ENCODE measurements around the gene RAB8A. TPM values are rescaled to one million over a fixed set of nuclear protein-coding genes. Genes with fewer than 3 reads are reported as not detected.

The RAB8A gene
- total and polyA plus RNA-seq, 2 of the 8 experiments (the other 6 are each of a cell fraction or from before 2014, with no cell fraction given) = 65.8 to 97.0 TPM

DNA sequence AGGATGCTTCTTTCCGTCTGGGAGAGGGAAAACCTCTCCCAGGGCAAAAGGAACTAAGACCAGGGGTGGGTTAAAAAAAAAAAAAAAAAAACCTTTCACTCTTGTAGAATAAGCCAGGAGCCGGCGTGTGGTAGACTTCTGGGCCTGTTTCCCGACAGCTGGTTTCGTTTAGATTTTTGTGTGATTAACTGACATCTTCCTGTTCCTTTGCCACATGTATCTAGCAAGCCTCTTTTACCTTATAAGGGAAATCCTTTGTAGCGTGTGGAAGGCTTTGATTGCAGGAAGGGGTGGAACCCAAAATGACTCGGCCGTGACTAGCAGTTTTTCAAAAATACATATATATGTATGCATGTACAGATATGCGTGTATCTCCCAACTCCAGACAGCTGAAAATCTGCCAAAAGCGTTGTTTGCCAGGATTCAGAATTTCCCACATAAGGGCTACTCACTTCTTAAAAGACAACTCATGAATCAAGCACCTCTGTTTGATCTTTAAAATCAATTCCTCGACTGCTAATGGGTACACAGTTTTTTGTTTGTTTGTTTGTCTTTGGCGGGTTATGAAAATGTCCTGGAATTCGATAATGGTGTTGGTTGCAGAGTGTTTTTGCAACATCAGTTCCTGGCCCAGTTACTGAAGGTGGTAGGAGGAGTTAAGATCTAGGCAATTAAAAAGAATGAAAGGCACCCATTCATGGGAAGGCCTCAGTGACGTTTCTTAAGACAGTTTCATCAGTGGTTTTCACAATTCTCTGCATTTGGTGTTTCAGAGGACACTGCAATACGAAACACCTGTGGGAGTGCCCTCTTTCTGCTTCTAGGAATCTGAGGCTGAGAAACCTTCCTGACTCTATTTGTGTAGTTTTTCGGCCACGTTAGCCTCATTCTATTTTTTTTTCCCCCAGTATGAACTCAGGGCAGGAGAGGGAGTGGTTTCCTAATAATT lies 32.7 kb upstream of the RAB8A start (continued):
- TF ChIP-seq CEBPB (IDR thresholded peaks at IDR 0.05; ENCODE audit: low read depth, low read length) (no peak), TAF7 (optimal IDR thresholded peaks at IDR 0.05; ENCODE audit: borderline replicate concordance, low read depth, low read length) (peak; percentile 82), KDM1A (IDR thresholded peaks at IDR 0.05; ENCODE audit: borderline replicate concordance, low read length) (no peak)
- TF ChIP-seq, protein P1, sequence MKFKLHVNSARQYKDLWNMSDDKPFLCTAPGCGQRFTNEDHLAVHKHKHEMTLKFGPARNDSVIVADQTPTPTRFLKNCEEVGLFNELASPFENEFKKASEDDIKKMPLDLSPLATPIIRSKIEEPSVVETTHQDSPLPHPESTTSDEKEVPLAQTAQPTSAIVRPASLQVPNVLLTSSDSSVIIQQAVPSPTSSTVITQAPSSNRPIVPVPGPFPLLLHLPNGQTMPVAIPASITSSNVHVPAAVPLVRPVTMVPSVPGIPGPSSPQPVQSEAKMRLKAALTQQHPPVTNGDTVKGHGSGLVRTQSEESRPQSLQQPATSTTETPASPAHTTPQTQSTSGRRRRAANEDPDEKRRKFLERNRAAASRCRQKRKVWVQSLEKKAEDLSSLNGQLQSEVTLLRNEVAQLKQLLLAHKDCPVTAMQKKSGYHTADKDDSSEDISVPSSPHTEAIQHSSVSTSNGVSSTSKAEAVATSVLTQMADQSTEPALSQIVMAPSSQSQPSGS (IDR thresholded peaks at IDR 0.05; ENCODE audit: low read length) = 0 out of 2 replicates have a peak, but pooled peaks have one; percentile 28
- TF ChIP-seq, protein P2, sequence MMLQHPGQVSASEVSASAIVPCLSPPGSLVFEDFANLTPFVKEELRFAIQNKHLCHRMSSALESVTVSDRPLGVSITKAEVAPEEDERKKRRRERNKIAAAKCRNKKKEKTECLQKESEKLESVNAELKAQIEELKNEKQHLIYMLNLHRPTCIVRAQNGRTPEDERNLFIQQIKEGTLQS (IDR thresholded peaks at IDR 0.05; ENCODE audit: insufficient read depth, low read depth, low read length) = no peak
- TF ChIP-seq, protein P3, sequence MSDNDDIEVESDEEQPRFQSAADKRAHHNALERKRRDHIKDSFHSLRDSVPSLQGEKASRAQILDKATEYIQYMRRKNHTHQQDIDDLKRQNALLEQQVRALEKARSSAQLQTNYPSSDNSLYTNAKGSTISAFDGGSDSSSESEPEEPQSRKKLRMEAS (IDR thresholded peaks at IDR 0.05) = no peak

Data from H1 (cell line).